Ovary (tissue), 9 donors: ENCODE measurements around the gene ASCL5. TPM values are rescaled to one million over a fixed set of nuclear protein-coding genes. Genes with fewer than 3 reads are reported as not detected.

Source experiments
- DNase-seq, 5 donors: peaks; one replicate each; pipeline ENCODE4 v3.0.0-alpha.2; 2019 to 2020
- H3K27ac ChIP-seq, 2 donors: fragments of 200-600 bp; one replicate each; pipeline versions ENCODE4 v1.5.1 to v1.8.0; 2019 to 2022
- H3K27me3 ChIP-seq: fragments of 200-600 bp; one replicate; pipeline ENCODE4 v1.8.0; 2022
- H3K36me3 ChIP-seq: fragments of 200-600 bp; sonication (generic); one replicate; pipeline ENCODE4 v1.5.1; 2019
- H3K4me1 ChIP-seq: one replicate; pipeline ENCODE4 v1.8.1; 2013; ENCODE audit warnings: mild to moderate bottlenecking, moderate library complexity; ENCODE audit not compliant: insufficient read depth
- H3K4me3 ChIP-seq: fragments of 200-600 bp; sonication (generic); one replicate; pipeline ENCODE4 v1.5.1; 2017
- H3K9me3 ChIP-seq, 2 donors: fragments of 200-600 bp in 1 of 2; sonication (generic) in 1 of 2; one replicate each; pipeline versions ENCODE4 v1.5.1 to v1.8.1; 2013 to 2019; ENCODE audit warnings: mild to moderate bottlenecking in 1 of 2, moderate library complexity in 1 of 2
- CTCF ChIP-seq, 3 donors: fragments of 450-650 bp in 2 of 3; fragments of 200-600 bp in 1 of 3; IDR thresholded peaks; one replicate each; pipeline versions ENCODE4 v1.5.1 to v1.8.0; 2016 to 2022; ENCODE audit warnings: antibody characterized with exemption in 3 of 3, mild to moderate bottlenecking in 1 of 3
- EP300 ChIP-seq: sonication (generic); formaldehyde crosslinking; IDR thresholded peaks from one replicate; pipeline ENCODE4 v1.6.1; 2017; ENCODE audit warnings: antibody characterized with exemption
- POLR2A ChIP-seq: fragments of 450-650 bp; IDR thresholded peaks from one replicate; pipeline ENCODE4 v1.6.1; 2017; ENCODE audit warnings: antibody characterized with exemption, mild to moderate bottlenecking, moderate library complexity
- WGBS, 3 donors: extraction: QIAGEN DNeasy Blood & Tissue Kit in 1 of 3; methylation state at CpG; one replicate each; pipeline versions ENCODE4 v1.1.5 to v1.1.7; 2013 to 2017; 5-methylcytosine and 5-hydroxymethylcytosine counted together
- intact Hi-C, 4 donors: fragments of 100-400 bp; cut with DNase I; formaldehyde crosslinking; loops; one replicate each; pipeline versions ENCODE4 v1.11.0 to v1.15.1; 2022 to 2023
- polyA plus RNA-seq, 2 donors: library from polyadenylated mRNA; stranded (reverse); fragments of 200-250 nt in 1 of 2; fragments of 350-450 nt in 1 of 2; fragmentation: Illumina TruSeq in 1 of 2; extraction: RNeasy Lipid Tissue Mini Kit (QIAGEN cat#74804) in 1 of 2; gene quantifications; one replicate each; pipeline ENCODE4 v1.2.3, GENCODE V29; 2013 to 2014
- total RNA-seq, 7 donors: library from RNA; depleted of rRNA in 2 of 7; stranded (reverse); fragments of >200 nt in 2 of 7; fragmentation: NEBNext Ultra II Directional in 3 of 7; extraction: Animal tissue kit (Norgen Biotek cat#: 25700) in 3 of 7; gene quantifications; one replicate each; pipeline versions ENCODE4 v1.1.0 to v1.2.4, GENCODE V29; 2016 to 2023
- donor health status: DM: no; HTN: no; CAD: no; lungs with moderate emphysema.
- donor health status: DM: no; HTN: no; CAD: no.
- donor health status: Bipolar disorder and iron deficiency.
- donor health status: DM: yes; HTN: yes; CAD: no.
- donor health status: DM: no; HTN: no; CAD: no.
- donor health status: DM: yes; HTN: yes; CAD: no.

The ASCL5 gene
- total and polyA plus RNA-seq, 9 donors: 0.06 TPM; not detected in 8

- no peak for DNase-seq
- Histone ChIP-seq H3K36me3 (no peaks in the 10 kb centered on the region), H3K4me1 (no peaks in the 10 kb centered on the region), H3K27me3 (no peaks in the 10 kb centered on the region), H3K4me3 (no peak overlapping the region), H3K27ac (no peak overlapping the region), H3K9me3 (no peaks in the 10 kb centered on the region)
- 98 to 100% (median 100%) methylated on average over 1 of the region's 1 CpG for WGBS, 3 donors
- intact Hi-C loops: loop anchor here in 2 of 4 donors (5.0 kb wide), 1 partner anchor 137 kb away; no protein-coding TSS in a partner anchor
- TF ChIP-seq POLR2A (no peak), CTCF (IDR thresholded peaks at IDR 0.05) (no peak), EP300 (no peak)
Observed at GRCh38 chr1:201109651-201110050, 17.3 kb downstream of the ASCL5 start.

GRCh38 chr1:201108614-201109013, 18.4 kb downstream of the ASCL5 start:
- TF ChIP-seq CTCF (IDR thresholded peaks at IDR 0.05) (no peak), POLR2A (no peak), EP300 (no peak)
- Histone ChIP-seq H3K36me3 (no peaks in the 10 kb centered on the region), H3K9me3 (no peaks in the 10 kb centered on the region), H3K4me1 (no peaks in the 10 kb centered on the region), H3K27me3 (no peaks in the 10 kb centered on the region), H3K27ac (no peak overlapping the region), H3K4me3 (no peak overlapping the region)
- intact Hi-C loops: no loop called here
- DNase-seq: no peak
- WGBS, 3 donors: 88 to 92% (median 91%) methylated on average over 1 of the region's 1 CpG

- Histone ChIP-seq H3K9me3 (no peaks in the 10 kb centered on the region), H3K4me1 (no peaks in the 10 kb centered on the region), H3K36me3 (no peaks in the 10 kb centered on the region), H3K27me3 (no peaks in the 10 kb centered on the region), H3K4me3 (no peak overlapping the region), H3K27ac (no peak overlapping the region)
- DNase-seq: peak in 1 of 5 donors; percentile 4
- WGBS, 3 donors: 87 to 89% (median 88%) methylated on average over 4 to 5 of the region's 5 CpGs
- TF ChIP-seq CTCF (IDR thresholded peaks at IDR 0.05): no peak
- TF ChIP-seq POLR2A: no peak
- no peak for TF ChIP-seq EP300
- intact Hi-C loops: no loop called here
Observed at GRCh38 chr1:201105688-201106087, 21.3 kb downstream of the ASCL5 start.

GRCh38 chr1:201104141-201104540, 22.8 kb downstream of the ASCL5 start:
- no peak for DNase-seq
- Histone ChIP-seq H3K27me3 (no peaks in the 10 kb centered on the region), H3K4me1 (no peaks in the 10 kb centered on the region), H3K9me3 (no peaks in the 10 kb centered on the region), H3K36me3 (no peaks in the 10 kb centered on the region), H3K27ac (no peak overlapping the region), H3K4me3 (no peak overlapping the region)
- no peak for TF ChIP-seq EP300
- no peak for TF ChIP-seq POLR2A
- TF ChIP-seq CTCF (IDR thresholded peaks at IDR 0.05): no peak
- WGBS, 3 donors: 41 to 73% (median 66%) methylated on average over 1 of the region's 1 CpG
- intact Hi-C loops: no loop called here

GRCh38 chr1:201103666-201104065, 23.3 kb downstream of the ASCL5 start:
- DNase-seq: no peak
- Histone ChIP-seq H3K9me3 (no peaks in the 10 kb centered on the region), H3K27me3 (no peaks in the 10 kb centered on the region), H3K27ac (no peak overlapping the region), H3K4me3 (no peak overlapping the region), H3K4me1 (no peaks in the 10 kb centered on the region), H3K36me3 (no peaks in the 10 kb centered on the region)
- TF ChIP-seq CTCF (IDR thresholded peaks at IDR 0.05): no peak
- TF ChIP-seq EP300: no peak
- intact Hi-C loops: no loop called here
- 72 to 75% (median 74%) methylated on average over 9 of the region's 9 CpGs for WGBS, 3 donors
